ENCODE measurements around the gene MAPKAP1.

Gene MAPKAP1

GRCh38 chr9:125564631-125565030, 142.4 kb downstream of the MAPKAP1 start:
- no peak for DNase-seq (ENCODE audit: low spot score)

GRCh38 chr9:125561509-125562148, 145.4 kb downstream of the MAPKAP1 start:
- no peak for DNase-seq (ENCODE audit: low spot score)

- no peak for DNase-seq (ENCODE audit: low spot score)
Observed at GRCh38 chr9:125559894-125560293, 147.1 kb downstream of the MAPKAP1 start.

GRCh38 chr9:125559194-125559593, 147.8 kb downstream of the MAPKAP1 start:
- no peak for DNase-seq (ENCODE audit: low spot score)

- peak; percentile 58 for DNase-seq (ENCODE audit: low spot score)
Observed at GRCh38 chr9:125558453-125559092, 148.4 kb downstream of the MAPKAP1 start.

GRCh38 chr9:125556046-125556721, 150.8 kb downstream of the MAPKAP1 start:
- peak; percentile 46 for DNase-seq (ENCODE audit: low spot score)

- no peak for DNase-seq (ENCODE audit: low spot score)
Observed at GRCh38 chr9:125554726-125555125, 152.3 kb downstream of the MAPKAP1 start.

- no peak for DNase-seq (ENCODE audit: low spot score)
Observed at GRCh38 chr9:125551781-125552180, 155.2 kb downstream of the MAPKAP1 start.

- no peak for DNase-seq (ENCODE audit: low spot score)
Observed at GRCh38 chr9:125549891-125550885, 156.8 kb downstream of the MAPKAP1 start.

- DNase-seq (ENCODE audit: low spot score): peak; percentile 91
Observed at GRCh38 chr9:125549465-125549871, 157.5 kb downstream of the MAPKAP1 start.

- no peak for DNase-seq (ENCODE audit: low spot score)
Observed at GRCh38 chr9:125549039-125549438, 158.0 kb downstream of the MAPKAP1 start.

GRCh38 chr9:125548141-125548540, 158.9 kb downstream of the MAPKAP1 start:
- no peak for DNase-seq (ENCODE audit: low spot score)

- no peak for DNase-seq (ENCODE audit: low spot score)
Observed at GRCh38 chr9:125547368-125547767, 159.6 kb downstream of the MAPKAP1 start.

- no peak for DNase-seq (ENCODE audit: low spot score)
Observed at GRCh38 chr9:125545845-125546244, 161.2 kb downstream of the MAPKAP1 start.

GRCh38 chr9:125544988-125545651, 161.9 kb downstream of the MAPKAP1 start:
- DNase-seq (ENCODE audit: low spot score): peak; percentile 66

GRCh38 chr9:125544484-125544883, 162.5 kb downstream of the MAPKAP1 start:
- no peak for DNase-seq (ENCODE audit: low spot score)

GRCh38 chr9:125541840-125542243, 165.2 kb downstream of the MAPKAP1 start:
- DNase-seq (ENCODE audit: low spot score): no peak

GRCh38 chr9:125540497-125540896, 166.5 kb downstream of the MAPKAP1 start:
- no peak for DNase-seq (ENCODE audit: low spot score)

GRCh38 chr9:125538092-125538473, 168.9 kb downstream of the MAPKAP1 start:
- DNase-seq (ENCODE audit: low spot score): no peak

- DNase-seq (ENCODE audit: low spot score): no peak
Observed at GRCh38 chr9:125537442-125538091, 169.4 kb downstream of the MAPKAP1 start.

GRCh38 chr9:125536776-125537175, 170.2 kb downstream of the MAPKAP1 start:
- DNase-seq (ENCODE audit: low spot score): no peak

All from cerebellar cortex (tissue), 1 donor.